Lower leg skin (tissue), 4 donors: ENCODE data around the gene TNP2. TPM values are rescaled to one million over a fixed set of nuclear protein-coding genes. Genes with fewer than 3 reads are reported as not detected.

Experiments used
- DNase-seq, 2 donors: peaks; one replicate each; pipeline ENCODE4 v3.0.0-alpha.2; 2019; ENCODE audit warnings: low spot score in 2 of 2
- H3K4me3 ChIP-seq: fragments of 200-600 bp; sonication (generic); 2 replicates; pipeline ENCODE4 v1.5.1; 2017; ENCODE audit warnings: mild to moderate bottlenecking, low read depth; ENCODE audit not compliant: poor library complexity, severe bottlenecking
- POLR2A ChIP-seq, 2 donors: fragments of 450-650 bp; IDR thresholded peaks; one replicate each; pipeline ENCODE4 v1.6.1; 2016 to 2017; ENCODE audit warnings: antibody characterized with exemption in 2 of 2, mild to moderate bottlenecking in 1 of 2, moderate library complexity in 1 of 2
- WGBS, 2 donors: methylation state at CpG; one replicate each; pipeline ENCODE4 v1.1.5; 2018; 5-methylcytosine and 5-hydroxymethylcytosine counted together
- intact Hi-C: fragments of 100-400 bp; cut with DNase I; formaldehyde crosslinking; loops from one replicate; pipeline ENCODE4 v1.15.0; 2023; ENCODE audit warnings: low total_unique reads
- total RNA-seq, 4 donors: library from RNA; depleted of rRNA; stranded (reverse); fragments of >200 nt; gene quantifications; one replicate each; pipeline ENCODE4 v1.1.0, GENCODE V29; 2016
- TF ChIP-seq, protein P1 (sequence below), 3 donors: fragments of 450-650 bp; IDR thresholded peaks; one replicate each; pipeline ENCODE4 v1.5.1; 2016; ENCODE audit warnings: antibody characterized with exemption in 3 of 3, mild to moderate bottlenecking in 3 of 3, moderate library complexity in 2 of 3

The TNP2 gene
- not detected for total RNA-seq

DNA sequence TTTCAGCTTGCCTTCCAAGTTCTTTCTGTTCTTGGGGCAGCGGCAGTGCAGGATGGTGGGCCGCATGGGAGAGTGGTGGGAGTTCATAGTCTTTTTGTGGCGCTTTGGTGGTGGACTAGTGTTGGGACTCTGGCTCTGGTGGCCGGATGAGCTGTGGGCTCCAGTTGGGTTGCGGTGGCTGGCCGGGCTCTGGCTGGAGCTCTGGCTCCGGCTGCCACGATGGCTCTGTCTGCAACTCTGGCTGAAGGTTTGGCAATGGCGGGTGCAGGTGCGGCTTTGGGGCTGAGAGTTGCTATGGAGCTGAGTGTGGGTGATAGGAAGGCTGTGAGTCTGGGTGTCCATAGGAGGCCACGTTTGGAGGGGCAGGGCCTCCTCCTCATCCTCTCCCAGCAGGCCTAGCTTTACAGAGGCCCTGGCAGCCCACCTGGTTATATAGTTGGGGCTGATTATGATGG, at the start of gene TNP2:
TSS of gene TNP2 (minus strand) at position 405 of the 455 bp plus-strand sequence. CDS start at position 342, 63 bp downstream.
- TF ChIP-seq POLR2A (IDR thresholded peaks at IDR 0.05): no peak
- TF ChIP-seq, protein P1, sequence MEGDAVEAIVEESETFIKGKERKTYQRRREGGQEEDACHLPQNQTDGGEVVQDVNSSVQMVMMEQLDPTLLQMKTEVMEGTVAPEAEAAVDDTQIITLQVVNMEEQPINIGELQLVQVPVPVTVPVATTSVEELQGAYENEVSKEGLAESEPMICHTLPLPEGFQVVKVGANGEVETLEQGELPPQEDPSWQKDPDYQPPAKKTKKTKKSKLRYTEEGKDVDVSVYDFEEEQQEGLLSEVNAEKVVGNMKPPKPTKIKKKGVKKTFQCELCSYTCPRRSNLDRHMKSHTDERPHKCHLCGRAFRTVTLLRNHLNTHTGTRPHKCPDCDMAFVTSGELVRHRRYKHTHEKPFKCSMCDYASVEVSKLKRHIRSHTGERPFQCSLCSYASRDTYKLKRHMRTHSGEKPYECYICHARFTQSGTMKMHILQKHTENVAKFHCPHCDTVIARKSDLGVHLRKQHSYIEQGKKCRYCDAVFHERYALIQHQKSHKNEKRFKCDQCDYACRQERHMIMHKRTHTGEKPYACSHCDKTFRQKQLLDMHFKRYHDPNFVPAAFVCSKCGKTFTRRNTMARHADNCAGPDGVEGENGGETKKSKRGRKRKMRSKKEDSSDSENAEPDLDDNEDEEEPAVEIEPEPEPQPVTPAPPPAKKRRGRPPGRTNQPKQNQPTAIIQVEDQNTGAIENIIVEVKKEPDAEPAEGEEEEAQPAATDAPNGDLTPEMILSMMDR (IDR thresholded peaks at IDR 0.05): no peak
- 95 to 98% methylated on average over 4 to 10 of the region's 11 CpGs for WGBS, 2 donors
- DNase-seq: no peak
- intact Hi-C loops: no loop called here
- no peak within 1 kb of the TSS for H3K4me3 ChIP-seq

DNA sequence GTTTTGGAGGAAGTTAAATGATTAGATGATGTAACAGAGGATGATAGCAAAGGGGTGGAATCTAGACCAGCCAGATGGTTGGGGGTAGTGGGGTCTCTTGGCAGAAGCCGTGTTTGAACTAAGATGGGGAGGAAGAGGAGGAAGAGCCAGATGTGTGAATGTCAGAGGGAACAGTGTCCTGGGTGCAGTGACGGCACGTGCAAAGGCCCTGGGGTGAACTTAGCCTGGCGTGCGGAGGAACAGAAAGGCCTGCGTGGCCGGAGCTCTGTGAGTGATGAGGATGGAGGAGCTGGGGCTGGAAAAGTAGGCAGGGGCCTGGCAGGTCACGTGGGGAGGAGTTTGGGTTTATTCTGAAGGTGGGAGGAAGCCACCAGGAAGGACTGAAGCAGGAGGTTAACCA, 49.7 kb upstream of the TNP2 start:
- 94% methylated on average over 8 of the region's 8 CpGs for WGBS, 2 donors
- no peak for DNase-seq
- TF ChIP-seq POLR2A (IDR thresholded peaks at IDR 0.05): no peak
- TF ChIP-seq, protein P1 (IDR thresholded peaks at IDR 0.05): no peak
- intact Hi-C loops: no loop called here
- no peak overlapping the region for H3K4me3 ChIP-seq

DNA sequence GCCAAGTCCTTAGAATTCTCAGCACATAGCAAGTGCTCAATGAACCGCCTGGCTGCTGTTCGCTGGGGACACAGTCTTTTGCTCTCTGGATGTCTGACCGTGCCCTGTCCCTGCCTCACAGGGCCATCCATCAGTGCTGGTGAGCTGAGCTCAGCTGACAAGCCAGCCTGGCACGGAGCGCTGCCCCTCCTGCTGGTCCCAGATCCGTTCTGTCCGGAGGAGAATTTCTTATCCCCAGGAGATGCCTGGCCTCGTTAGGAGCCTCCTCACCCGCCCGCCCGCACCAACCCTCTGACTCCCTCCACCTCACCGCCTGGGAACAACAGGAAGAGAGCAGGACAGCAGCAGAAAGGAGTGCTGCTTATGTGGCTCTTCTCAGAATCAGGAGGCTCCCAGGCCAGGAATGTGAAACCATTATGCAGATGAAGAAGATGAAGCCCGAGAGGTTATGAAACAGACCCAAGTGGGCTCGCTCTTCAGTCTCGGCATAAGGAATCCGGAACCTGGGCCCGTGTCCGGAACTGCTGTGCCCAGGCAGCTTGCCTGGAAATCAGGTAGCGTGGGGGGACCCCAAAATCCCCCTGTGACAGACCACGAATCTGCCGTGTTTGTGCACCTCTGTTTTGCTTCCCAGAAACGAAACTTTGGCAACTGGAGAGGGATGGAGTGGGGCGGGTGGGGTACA, 47.3 kb upstream of the TNP2 start:
- TF ChIP-seq POLR2A (IDR thresholded peaks at IDR 0.05): no peak
- TF ChIP-seq, protein P1 (IDR thresholded peaks at IDR 0.05): no peak
- intact Hi-C loops: no loop called here
- 81 to 92% methylated on average over 22 to 23 of the region's 23 CpGs for WGBS, 2 donors
- no peak for DNase-seq
- no peak overlapping the region for H3K4me3 ChIP-seq

DNA sequence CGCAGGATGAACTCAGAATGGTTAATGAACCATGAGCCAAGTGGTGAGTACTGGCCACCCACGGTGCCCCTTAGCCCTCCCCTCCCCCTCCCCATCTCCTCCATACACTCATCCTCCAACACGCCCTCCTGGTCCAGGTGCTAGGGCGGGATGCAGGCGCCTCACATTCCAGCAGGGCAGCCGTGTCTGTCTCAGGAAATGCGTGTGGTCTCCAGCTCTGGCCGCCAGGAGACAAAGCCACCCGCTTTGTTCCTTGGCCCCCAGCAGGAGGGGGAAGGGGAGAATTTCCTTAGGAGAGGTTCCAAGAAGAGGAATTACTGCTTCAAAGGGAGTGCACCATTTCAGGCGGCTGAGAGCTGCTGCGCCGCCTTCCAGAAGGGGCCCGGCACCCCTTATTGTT, 46.4 kb upstream of the TNP2 start:
- DNase-seq: no peak
- 64 to 66% methylated on average over 13 of the region's 13 CpGs for WGBS, 2 donors
- TF ChIP-seq, protein P1 (IDR thresholded peaks at IDR 0.05): no peak
- no peak for TF ChIP-seq POLR2A (IDR thresholded peaks at IDR 0.05)
- intact Hi-C loops: no loop called here
- no peak overlapping the region for H3K4me3 ChIP-seq

DNA sequence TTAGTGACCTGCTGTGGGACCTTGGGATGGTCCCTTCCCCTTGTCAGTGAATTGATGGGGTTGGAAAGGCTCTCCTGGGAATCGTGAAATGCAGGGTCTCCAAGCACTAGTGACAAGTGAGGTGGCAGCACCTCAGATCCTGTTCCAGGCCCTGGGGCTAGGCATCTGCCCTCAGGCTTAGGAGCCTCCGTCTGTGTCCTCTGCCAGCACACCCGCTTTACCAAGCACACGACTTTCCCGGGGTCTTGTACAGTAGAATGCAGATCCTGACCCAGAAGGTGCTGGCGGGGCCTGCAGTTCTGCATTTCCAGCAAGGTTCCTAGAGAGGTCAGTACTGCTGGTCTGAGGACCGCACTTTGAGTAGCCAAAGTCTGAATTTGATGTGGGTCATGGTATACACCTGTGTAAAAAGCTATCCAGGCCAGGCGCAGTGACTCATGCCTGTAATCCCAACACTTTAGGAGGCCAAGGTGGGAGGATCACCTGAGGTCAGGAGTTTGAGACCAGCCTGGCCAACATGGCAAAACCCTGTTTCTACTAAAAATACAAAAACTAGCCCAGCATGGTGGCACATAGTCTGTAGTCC, 45.3 kb upstream of the TNP2 start:
- intact Hi-C loops: no loop called here
- 83 to 84% methylated on average over 8 of the region's 8 CpGs for WGBS, 2 donors
- no peak for DNase-seq
- TF ChIP-seq POLR2A (IDR thresholded peaks at IDR 0.05): no peak
- TF ChIP-seq, protein P1 (IDR thresholded peaks at IDR 0.05): no peak
- no peak overlapping the region for H3K4me3 ChIP-seq
